Liver (tissue), 9 donors: ENCODE data around the gene TMEM131. TPM values are rescaled to one million over a fixed set of nuclear protein-coding genes. Genes with fewer than 3 reads are reported as not detected.

Experiments used
- DNase-seq: peaks from one replicate; pipeline ENCODE4 v3.0.0-alpha.2; 2017; ENCODE audit warnings: low spot score
- H3K27ac ChIP-seq, 2 donors: one replicate each; pipeline ENCODE4 v1.7.0; 2013; ENCODE audit warnings: inconsistent platforms in 2 of 2, low read length in 2 of 2, control low read depth in 1 of 2, low read depth in 1 of 2, mild to moderate bottlenecking in 1 of 2
- H3K27me3 ChIP-seq, 4 donors: one replicate each; pipeline versions ENCODE4 v1.6.1 to v1.7.0; 2013; ENCODE audit warnings: low read length in 3 of 4, inconsistent platforms in 1 of 4, mild to moderate bottlenecking in 1 of 4, moderate library complexity in 1 of 4; ENCODE audit not compliant: control insufficient read depth in 4 of 4, insufficient read depth in 4 of 4
- H3K36me3 ChIP-seq, 4 donors: one replicate each; pipeline versions ENCODE4 v1.6.1 to v1.7.0; 2013; ENCODE audit warnings: low read length in 3 of 4, mild to moderate bottlenecking in 3 of 4, low read depth in 1 of 4, moderate library complexity in 1 of 4; ENCODE audit not compliant: control insufficient read depth in 4 of 4, insufficient read depth in 3 of 4
- H3K4me1 ChIP-seq, 4 donors: one replicate each; pipeline versions ENCODE4 v1.6.1 to v1.7.0; 2013; ENCODE audit warnings: low read length in 3 of 4, mild to moderate bottlenecking in 3 of 4, moderate library complexity in 1 of 4; ENCODE audit not compliant: control insufficient read depth in 4 of 4, insufficient read depth in 4 of 4
- H3K4me3 ChIP-seq, 3 donors: one replicate each; pipeline versions ENCODE4 v1.6.1 to v1.7.0; 2013; ENCODE audit warnings: low read length in 3 of 3, control low read depth in 1 of 3, low read depth in 1 of 3, mild to moderate bottlenecking in 1 of 3
- H3K9ac ChIP-seq, 2 donors: one replicate each; pipeline ENCODE4 v1.7.0; 2013; ENCODE audit warnings: low read length in 2 of 2, mild to moderate bottlenecking in 2 of 2, moderate library complexity in 2 of 2, control low read depth in 1 of 2, low read depth in 1 of 2
- H3K9me3 ChIP-seq, 4 donors: one replicate each; pipeline versions ENCODE4 v1.6.1 to v1.7.0; 2013; ENCODE audit warnings: low read length in 3 of 4; ENCODE audit not compliant: control insufficient read depth in 4 of 4
- ATF3 ChIP-seq: IDR thresholded peaks from 2 replicates; pipeline ENCODE4 v1.6.1; 2016; ENCODE audit warnings: antibody characterized with exemption
- EGR1 ChIP-seq, 2 donors: IDR thresholded peaks; 2 replicates each; pipeline ENCODE4 v1.6.1; 2016 to 2018; ENCODE audit warnings: antibody characterized with exemption in 2 of 2, low read depth in 2 of 2
- FOXA1 ChIP-seq: IDR thresholded peaks from 2 replicates; pipeline ENCODE4 v1.6.1; 2016; ENCODE audit warnings: antibody characterized with exemption
- FOXA2 ChIP-seq: IDR thresholded peaks from 2 replicates; pipeline ENCODE4 v1.6.1; 2016; ENCODE audit warnings: antibody characterized with exemption
- GABPA ChIP-seq, 2 donors: IDR thresholded peaks in 1 of 2; conservative IDR thresholded peaks in 1 of 2; 2 replicates each; pipeline ENCODE4 v1.6.1; 2016; ENCODE audit warnings: antibody characterized with exemption in 2 of 2, mild to moderate bottlenecking in 1 of 2, moderate library complexity in 1 of 2
- HNF4A ChIP-seq, 2 donors: conservative IDR thresholded peaks; 2 replicates each; pipeline ENCODE4 v1.6.1; 2016; ENCODE audit warnings: antibody characterized with exemption in 2 of 2, mild to moderate bottlenecking in 2 of 2
- HNF4G ChIP-seq: IDR thresholded peaks from 2 replicates; pipeline ENCODE4 v1.6.1; 2016; ENCODE audit warnings: antibody characterized with exemption
- JUND ChIP-seq, 2 donors: IDR thresholded peaks; 2 replicates each; pipeline ENCODE4 v1.6.1; 2016; ENCODE audit warnings: antibody characterized with exemption in 2 of 2
- MAX ChIP-seq: IDR thresholded peaks from 2 replicates; pipeline ENCODE4 v1.6.1; 2016; ENCODE audit warnings: antibody characterized with exemption
- NR2F2 ChIP-seq: IDR thresholded peaks from 2 replicates; pipeline ENCODE4 v1.6.1; 2016; ENCODE audit warnings: antibody characterized with exemption
- RAD21 ChIP-seq, 2 donors: IDR thresholded peaks; 2 replicates each; pipeline ENCODE4 v1.6.1; 2016; ENCODE audit warnings: antibody characterized with exemption in 2 of 2, mild to moderate bottlenecking in 2 of 2
- REST ChIP-seq: IDR thresholded peaks from 2 replicates; pipeline ENCODE4 v1.6.1; 2016; ENCODE audit warnings: antibody characterized with exemption, mild to moderate bottlenecking
- RXRA ChIP-seq, 2 donors: IDR thresholded peaks; 2 replicates each; pipeline ENCODE4 v1.6.1; 2017 to 2018; ENCODE audit warnings: antibody characterized with exemption in 2 of 2, mild to moderate bottlenecking in 1 of 2
- SP1 ChIP-seq: IDR thresholded peaks from 2 replicates; pipeline ENCODE4 v1.6.1; 2018; ENCODE audit warnings: antibody characterized with exemption, mild to moderate bottlenecking
- TAF1 ChIP-seq: conservative IDR thresholded peaks from 2 replicates; pipeline ENCODE4 v1.6.1; 2016; ENCODE audit warnings: antibody characterized with exemption, mild to moderate bottlenecking
- YY1 ChIP-seq: IDR thresholded peaks from 2 replicates; pipeline ENCODE4 v1.6.1; 2016; ENCODE audit warnings: antibody characterized with exemption, mild to moderate bottlenecking
- WGBS: extraction: QIAGEN DNeasy Blood & Tissue Kit; methylation state at CpG from one replicate; pipeline ENCODE4 v1.1.7; 2013; 5-methylcytosine and 5-hydroxymethylcytosine counted together
- polyA plus RNA-seq, 2 donors: library from polyadenylated mRNA; stranded (reverse) in 1 of 2; unstranded in 1 of 2; fragments of 200-250 nt in 1 of 2; fragments of >200 nt in 1 of 2; fragmentation: Nextera tagmentation in 1 of 2; extraction: Ambion mirVana in 1 of 2; gene quantifications; one replicate each; pipeline versions ENCODE4 v1.2.1 to v1.2.3, GENCODE V29; 2013 to 2015
- total RNA-seq, 2 donors: library from RNA; depleted of rRNA; stranded (reverse); fragments of >200 nt; gene quantifications; one replicate each; pipeline ENCODE4 v1.2.3, GENCODE V29; 2014
- TF ChIP-seq, protein P1 (sequence below): IDR thresholded peaks from 2 replicates; pipeline ENCODE4 v1.6.1; 2016; ENCODE audit warnings: antibody characterized with exemption
- TF ChIP-seq, protein P2 (sequence below): fragments of 150-350 bp; IDR thresholded peaks from 2 replicates; pipeline ENCODE4 v1.5.1; 2017; ENCODE audit warnings: improper control_type of control experiment, low read depth, low read length; ENCODE audit not compliant: missing input control
- donor health status: healthy.
- donor health status: healthy.
- donor health status: healthy.
- donor health status: healthy.
- donor health status: healthy.

TMEM131 gene
- total and polyA plus RNA-seq, 4 donors = 6.1 to 22.8 (median 11.2) TPM

GRCh38 chr2:97736185-97736584, 259.6 kb downstream of the TMEM131 start:
- Histone ChIP-seq H3K9me3 (no peaks in the 10 kb centered on the region), H3K4me3 (no peak overlapping the region), H3K4me1 (no peaks in the 10 kb centered on the region), H3K9ac (no peak overlapping the region), H3K36me3 (no peaks in the 10 kb centered on the region), H3K27me3 (no peaks in the 10 kb centered on the region), H3K27ac (no peak overlapping the region)
- TF ChIP-seq EGR1 (IDR thresholded peaks at IDR 0.05; ENCODE audit: low read depth in 2 of 2) (no peak), FOXA2 (no peak), ATF3 (no peak), HNF4A (conservative IDR thresholded peaks at IDR 0.05) (no peak), SP1 (no peak), FOXA1 (no peak), REST (no peak), TAF1 (no peak), MAX (no peak), GABPA (IDR thresholded peaks at IDR 0.05 in 1 of 2, conservative IDR thresholded peaks at IDR 0.05 in 1 of 2) (no peak), HNF4G (no peak), RXRA (IDR thresholded peaks at IDR 0.05) (no peak), JUND (IDR thresholded peaks at IDR 0.05) (no peak), YY1 (no peak)
- TF ChIP-seq, protein P1, sequence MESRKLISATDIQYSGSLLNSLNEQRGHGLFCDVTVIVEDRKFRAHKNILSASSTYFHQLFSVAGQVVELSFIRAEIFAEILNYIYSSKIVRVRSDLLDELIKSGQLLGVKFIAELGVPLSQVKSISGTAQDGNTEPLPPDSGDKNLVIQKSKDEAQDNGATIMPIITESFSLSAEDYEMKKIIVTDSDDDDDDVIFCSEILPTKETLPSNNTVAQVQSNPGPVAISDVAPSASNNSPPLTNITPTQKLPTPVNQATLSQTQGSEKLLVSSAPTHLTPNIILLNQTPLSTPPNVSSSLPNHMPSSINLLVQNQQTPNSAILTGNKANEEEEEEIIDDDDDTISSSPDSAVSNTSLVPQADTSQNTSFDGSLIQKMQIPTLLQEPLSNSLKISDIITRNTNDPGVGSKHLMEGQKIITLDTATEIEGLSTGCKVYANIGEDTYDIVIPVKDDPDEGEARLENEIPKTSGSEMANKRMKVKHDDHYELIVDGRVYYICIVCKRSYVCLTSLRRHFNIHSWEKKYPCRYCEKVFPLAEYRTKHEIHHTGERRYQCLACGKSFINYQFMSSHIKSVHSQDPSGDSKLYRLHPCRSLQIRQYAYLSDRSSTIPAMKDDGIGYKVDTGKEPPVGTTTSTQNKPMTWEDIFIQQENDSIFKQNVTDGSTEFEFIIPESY = no peak
- DNase-seq = no peak
- 76% methylated on average over 4 of the region's 4 CpGs for WGBS

GRCh38 chr2:97735161-97735561, 260.6 kb downstream of the TMEM131 start:
- H3K36me3 ChIP-seq = no peaks in the 10 kb centered on the region
- no peak for DNase-seq
- H3K9ac ChIP-seq = no peak overlapping the region
- peaks cover 0 to 3% (median 1%) of the 10 kb centered on the region in 4 donors for H3K9me3 ChIP-seq
- H3K27ac ChIP-seq = no peak overlapping the region
- TF ChIP-seq EGR1 (IDR thresholded peaks at IDR 0.05; ENCODE audit: low read depth in 2 of 2) (no peak), FOXA1 (no peak), JUND (IDR thresholded peaks at IDR 0.05) (no peak), FOXA2 (no peak), RAD21 (IDR thresholded peaks at IDR 0.05) (no peak), MAX (no peak), NR2F2 (no peak), ATF3 (no peak), GABPA (IDR thresholded peaks at IDR 0.05 in 1 of 2, conservative IDR thresholded peaks at IDR 0.05 in 1 of 2) (no peak), TAF1 (no peak), YY1 (no peak)
- TF ChIP-seq, protein P2, sequence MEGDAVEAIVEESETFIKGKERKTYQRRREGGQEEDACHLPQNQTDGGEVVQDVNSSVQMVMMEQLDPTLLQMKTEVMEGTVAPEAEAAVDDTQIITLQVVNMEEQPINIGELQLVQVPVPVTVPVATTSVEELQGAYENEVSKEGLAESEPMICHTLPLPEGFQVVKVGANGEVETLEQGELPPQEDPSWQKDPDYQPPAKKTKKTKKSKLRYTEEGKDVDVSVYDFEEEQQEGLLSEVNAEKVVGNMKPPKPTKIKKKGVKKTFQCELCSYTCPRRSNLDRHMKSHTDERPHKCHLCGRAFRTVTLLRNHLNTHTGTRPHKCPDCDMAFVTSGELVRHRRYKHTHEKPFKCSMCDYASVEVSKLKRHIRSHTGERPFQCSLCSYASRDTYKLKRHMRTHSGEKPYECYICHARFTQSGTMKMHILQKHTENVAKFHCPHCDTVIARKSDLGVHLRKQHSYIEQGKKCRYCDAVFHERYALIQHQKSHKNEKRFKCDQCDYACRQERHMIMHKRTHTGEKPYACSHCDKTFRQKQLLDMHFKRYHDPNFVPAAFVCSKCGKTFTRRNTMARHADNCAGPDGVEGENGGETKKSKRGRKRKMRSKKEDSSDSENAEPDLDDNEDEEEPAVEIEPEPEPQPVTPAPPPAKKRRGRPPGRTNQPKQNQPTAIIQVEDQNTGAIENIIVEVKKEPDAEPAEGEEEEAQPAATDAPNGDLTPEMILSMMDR = no peak
- H3K4me3 ChIP-seq = no peak overlapping the region
- H3K27me3 ChIP-seq = no peaks in the 10 kb centered on the region
- no peaks in the 10 kb centered on the region for H3K4me1 ChIP-seq
- WGBS = 97% methylated on average over 29 of the region's 29 CpGs
